Measurements from ENCODE around the gene IQSEC1.

IQSEC1 gene

DNA sequence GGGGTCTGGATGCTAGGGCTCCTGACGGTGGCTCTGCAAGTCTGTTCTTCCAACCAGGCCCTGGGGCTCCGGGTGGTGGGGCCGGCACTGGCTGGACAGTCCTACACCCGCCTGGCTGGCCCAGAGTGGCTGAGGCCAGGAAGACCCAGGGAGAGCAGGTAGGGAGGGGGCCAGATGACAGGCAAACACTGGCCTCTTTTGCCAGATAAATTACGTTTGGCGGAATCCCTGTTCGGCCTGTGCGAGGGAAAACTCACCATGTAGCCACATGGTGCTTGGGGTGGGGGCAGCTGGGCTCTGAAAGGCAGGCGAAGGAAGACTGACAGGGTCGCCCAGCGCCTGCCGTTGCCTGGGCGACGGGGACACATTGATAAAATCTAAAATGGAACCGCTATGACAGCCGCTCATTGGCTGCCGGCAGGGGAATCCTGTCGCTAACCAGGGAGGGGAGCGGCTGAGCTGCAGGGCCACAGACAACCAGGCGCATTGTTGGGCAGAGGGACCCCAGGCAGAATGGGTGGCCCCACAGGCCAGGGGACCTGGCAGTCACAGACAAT, 30.4 kb downstream of the IQSEC1 start:
- DNase-seq (ENCODE audit: low read depth) = no peak
- TF ChIP-seq, protein P1, sequence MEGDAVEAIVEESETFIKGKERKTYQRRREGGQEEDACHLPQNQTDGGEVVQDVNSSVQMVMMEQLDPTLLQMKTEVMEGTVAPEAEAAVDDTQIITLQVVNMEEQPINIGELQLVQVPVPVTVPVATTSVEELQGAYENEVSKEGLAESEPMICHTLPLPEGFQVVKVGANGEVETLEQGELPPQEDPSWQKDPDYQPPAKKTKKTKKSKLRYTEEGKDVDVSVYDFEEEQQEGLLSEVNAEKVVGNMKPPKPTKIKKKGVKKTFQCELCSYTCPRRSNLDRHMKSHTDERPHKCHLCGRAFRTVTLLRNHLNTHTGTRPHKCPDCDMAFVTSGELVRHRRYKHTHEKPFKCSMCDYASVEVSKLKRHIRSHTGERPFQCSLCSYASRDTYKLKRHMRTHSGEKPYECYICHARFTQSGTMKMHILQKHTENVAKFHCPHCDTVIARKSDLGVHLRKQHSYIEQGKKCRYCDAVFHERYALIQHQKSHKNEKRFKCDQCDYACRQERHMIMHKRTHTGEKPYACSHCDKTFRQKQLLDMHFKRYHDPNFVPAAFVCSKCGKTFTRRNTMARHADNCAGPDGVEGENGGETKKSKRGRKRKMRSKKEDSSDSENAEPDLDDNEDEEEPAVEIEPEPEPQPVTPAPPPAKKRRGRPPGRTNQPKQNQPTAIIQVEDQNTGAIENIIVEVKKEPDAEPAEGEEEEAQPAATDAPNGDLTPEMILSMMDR (conservative IDR thresholded peaks at IDR 0.05; ENCODE audit: low read depth, low read length) = no peak
- H3K4me3 ChIP-seq (ENCODE audit: low read length) = no peak overlapping the region

GRCh38 chr3:13042127-13042701, 31.0 kb downstream of the IQSEC1 start:
- TF ChIP-seq, protein P1 (conservative IDR thresholded peaks at IDR 0.05; ENCODE audit: low read depth, low read length) = no peak
- H3K4me3 ChIP-seq (ENCODE audit: low read length) = no peak overlapping the region
- no peak for DNase-seq (ENCODE audit: low read depth)

- TF ChIP-seq, protein P1 (conservative IDR thresholded peaks at IDR 0.05; ENCODE audit: low read depth, low read length) = no peak
- no peak overlapping the region for H3K4me3 ChIP-seq (ENCODE audit: low read length)
- DNase-seq (ENCODE audit: low read depth) = no peak
Observed at GRCh38 chr3:13041113-13041776, 32.0 kb downstream of the IQSEC1 start.

GRCh38 chr3:13040361-13041074, 32.7 kb downstream of the IQSEC1 start:
- TF ChIP-seq, protein P1 (conservative IDR thresholded peaks at IDR 0.05; ENCODE audit: low read depth, low read length) = no peak
- DNase-seq (ENCODE audit: low read depth) = peak; percentile 77
- H3K4me3 ChIP-seq (ENCODE audit: low read length) = no peak overlapping the region

GRCh38 chr3:13039213-13039896, 33.9 kb downstream of the IQSEC1 start:
- peak overlapping the region; percentile 16 for H3K4me3 ChIP-seq (ENCODE audit: low read length)
- no peak for DNase-seq (ENCODE audit: low read depth)
- TF ChIP-seq, protein P1 (conservative IDR thresholded peaks at IDR 0.05; ENCODE audit: low read depth, low read length) = no peak

GRCh38 chr3:13037458-13038117, 35.6 kb downstream of the IQSEC1 start:
- TF ChIP-seq, protein P1 (conservative IDR thresholded peaks at IDR 0.05; ENCODE audit: low read depth, low read length) = no peak
- no peak overlapping the region for H3K4me3 ChIP-seq (ENCODE audit: low read length)
- DNase-seq (ENCODE audit: low read depth) = no peak
